Retinal pigment epithelial cell (primary cell): ENCODE data around the gene DIDO1.
A peak's percentile ranks its signal among the peaks of the same experiment; 100 is the strongest.
"Not testable (repeated sequence)": the region's sequence is repeated elsewhere in the genome, so short reads cannot be mapped to it uniquely, and the experiment has no call there.

Experiments
- DNase-seq: peaks from one replicate; pipeline ENCODE4 v3.0.0-alpha.2; 2010; ENCODE audit warnings: low read depth
- H3K4me3 ChIP-seq: 2 replicates; pipeline ENCODE4 v1.5.1; 2011; ENCODE audit warnings: mild to moderate bottlenecking, low read length, control low read depth, moderate library complexity
- CTCF ChIP-seq: conservative IDR thresholded peaks from 2 replicates; pipeline ENCODE4 v1.5.1; 2011; ENCODE audit warnings: low read depth, low read length, control low read depth, inconsistent platforms

The DIDO1 gene

GRCh38 chr20:62961799-62962198, 35.5 kb upstream of the DIDO1 start:
- TF ChIP-seq CTCF, result no peak
- no peak overlapping the region for H3K4me3 ChIP-seq
- no peak for DNase-seq

- TF ChIP-seq CTCF, result no peak
- no peak for DNase-seq
- H3K4me3 ChIP-seq, result peak overlapping the region; percentile 4
These were observed 35.0 kb upstream of the DIDO1 start for GRCh38 chr20:62961310-62961783.

- not testable (repeated sequence) for H3K4me3 ChIP-seq, DNase-seq
These were observed 34.4 kb upstream of the DIDO1 start for GRCh38 chr20:62960446-62961309.

- DNase-seq, result no peak
- no peak overlapping the region for H3K4me3 ChIP-seq
- TF ChIP-seq CTCF, result no peak
These were observed 33.7 kb upstream of the DIDO1 start for GRCh38 chr20:62959998-62960436.

- H3K4me3 ChIP-seq, result no peak overlapping the region
- no peak for DNase-seq
- no peak for TF ChIP-seq CTCF
These were observed 33.0 kb upstream of the DIDO1 start for GRCh38 chr20:62959101-62959971.

GRCh38 chr20:62958388-62959100, 32.2 kb upstream of the DIDO1 start:
- H3K4me3 ChIP-seq, result no peak overlapping the region
- TF ChIP-seq CTCF, result no peak
- DNase-seq, result no peak
